Fibroblast of villous mesenchyme (primary cell): ENCODE measurements around the gene FAM177A1. TPM values are rescaled to one million over a fixed set of nuclear protein-coding genes. Genes with fewer than 3 reads are reported as not detected.
A peak's percentile ranks its signal among the peaks of the same experiment; 100 is the strongest.

Source experiments
- DNase-seq: peaks from one replicate; pipeline ENCODE4 v3.0.0-alpha.2; 2010; ENCODE audit warnings: low read depth
- H3K4me3 ChIP-seq: 2 replicates; pipeline ENCODE4 v1.5.1; 2011; ENCODE audit warnings: low read depth, mild to moderate bottlenecking, low read length
- CTCF ChIP-seq: IDR thresholded peaks from 2 replicates; pipeline ENCODE4 v1.5.1; 2012; ENCODE audit warnings: low read depth, mild to moderate bottlenecking, low read length; ENCODE audit not compliant: insufficient read depth
- total RNA-seq: library from RNA; depleted of rRNA; stranded (reverse); fragments of >200 nt; gene quantifications from 2 replicates; pipeline ENCODE4 v1.2.3, GENCODE V29; 2012

FAM177A1 gene
- 39.9 and 43.6 TPM in 2 replicates for total RNA-seq

GRCh38 chr14:35046048-35046750 is at the start of gene FAM177A1:
TSS of gene FAM177A1 (plus strand) at chr14:35046272. CDS start at chr14:35046464, 192 bp downstream.
- DNase-seq = peak; percentile 98
- TF ChIP-seq CTCF = no peak
- peak within 1 kb of the TSS; percentile 96 for H3K4me3 ChIP-seq

- no peak for TF ChIP-seq CTCF
- H3K4me3 ChIP-seq = no peak overlapping the region
- DNase-seq = peak; percentile 48
Measured at GRCh38 chr14:34997762-34998161, 48.3 kb upstream of the FAM177A1 start.

- DNase-seq = no peak
- no peak for TF ChIP-seq CTCF
- H3K4me3 ChIP-seq = no peak overlapping the region
Measured at GRCh38 chr14:34999500-34999899, 46.6 kb upstream of the FAM177A1 start.

GRCh38 chr14:35001621-35002020 is 44.5 kb upstream of the FAM177A1 start:
- no peak overlapping the region for H3K4me3 ChIP-seq
- no peak for DNase-seq
- TF ChIP-seq CTCF = no peak

- H3K4me3 ChIP-seq = no peak overlapping the region
- DNase-seq = no peak
- TF ChIP-seq CTCF = no peak
Measured at GRCh38 chr14:35004839-35005238, 41.2 kb upstream of the FAM177A1 start.

GRCh38 chr14:35016568-35016967 is 29.5 kb upstream of the FAM177A1 start:
- TF ChIP-seq CTCF = no peak
- H3K4me3 ChIP-seq = no peak overlapping the region
- DNase-seq = no peak

- no peak overlapping the region for H3K4me3 ChIP-seq
- DNase-seq = no peak
- no peak for TF ChIP-seq CTCF
Measured at GRCh38 chr14:35020713-35021112, 25.4 kb upstream of the FAM177A1 start.
